ENCODE data around the gene RELN.

Gene RELN

GRCh38 chr7:103525937-103526336, 463.5 kb downstream of the RELN start:
- Histone ChIP-seq H3K36me3 (ENCODE audit: control insufficient read depth in 4 of 4, insufficient read depth in 4 of 4, low read length in 3 of 4) (no peaks in the 10 kb centered on the region), H3K27ac (ENCODE audit: insufficient read depth in 1 of 2, low read depth in 1 of 2, low read length in 2 of 2, poor library complexity in 1 of 2, severe bottlenecking in 2 of 2) (no peak overlapping the region), H3K4me3 (ENCODE audit: control insufficient read depth in 1 of 7, extremely low read depth in 1 of 7, insufficient read depth in 4 of 7, low read depth in 2 of 7, low read length in 6 of 7) (no peak overlapping the region), H3K4me1 (ENCODE audit: control extremely low read depth in 1 of 4, control insufficient read depth in 4 of 4, insufficient read depth in 4 of 4, low read length in 3 of 4) (no peaks in the 10 kb centered on the region), H3K27me3 (replicated peaks in 2 of 5; ENCODE audit: control insufficient read depth in 4 of 5, insufficient read depth in 5 of 5, low read length in 4 of 5) (peaks cover 2 to 8% (median 4%) of the 10 kb centered on the region in 5 experiments), H3K9me3 (ENCODE audit: control extremely low read depth in 1 of 5, control insufficient read depth in 4 of 5, insufficient read depth in 2 of 5, low read depth in 1 of 5, low read length in 4 of 5) (no peaks in the 10 kb centered on the region)
- DNase-seq, result peak in 1 of 3 donors; percentile 2
- CTCF ChIA-PET, result no interaction called here
- 40% methylated on average over 1 of the region's 1 CpG for WGBS (ENCODE audit: insufficient coverage)
- POLR2A ChIA-PET, result no interaction called here

GRCh38 chr7:103524042-103524907, 465.2 kb downstream of the RELN start:
- Histone ChIP-seq H3K4me3 (ENCODE audit: control insufficient read depth in 1 of 7, extremely low read depth in 1 of 7, insufficient read depth in 4 of 7, low read depth in 2 of 7, low read length in 6 of 7) (no peak overlapping the region), H3K36me3 (ENCODE audit: control insufficient read depth in 4 of 4, insufficient read depth in 4 of 4, low read length in 3 of 4) (no peaks in the 10 kb centered on the region), H3K9me3 (ENCODE audit: control extremely low read depth in 1 of 5, control insufficient read depth in 4 of 5, insufficient read depth in 2 of 5, low read depth in 1 of 5, low read length in 4 of 5) (no peaks in the 10 kb centered on the region), H3K27me3 (replicated peaks in 2 of 5; ENCODE audit: control insufficient read depth in 4 of 5, insufficient read depth in 5 of 5, low read length in 4 of 5) (peaks cover 2 to 8% (median 4%) of the 10 kb centered on the region in 5 experiments), H3K27ac (ENCODE audit: insufficient read depth in 1 of 2, low read depth in 1 of 2, low read length in 2 of 2, poor library complexity in 1 of 2, severe bottlenecking in 2 of 2) (no peak overlapping the region), H3K4me1 (ENCODE audit: control extremely low read depth in 1 of 4, control insufficient read depth in 4 of 4, insufficient read depth in 4 of 4, low read length in 3 of 4) (no peaks in the 10 kb centered on the region)
- POLR2A ChIA-PET, result interaction anchor here (0.6 kb wide), 1 partner anchor 128 kb away, joined by 5 read pairs; no protein-coding TSS in a partner anchor
- CTCF ChIA-PET, result interaction anchor here (1.3 kb wide), 1 partner anchor 627 kb away, joined by 3 read pairs; no protein-coding TSS in a partner anchor
- DNase-seq, result peak; percentile 13 to 50 (median 32)
- WGBS (ENCODE audit: insufficient coverage), result 59% methylated on average over 6 of the region's 9 CpGs

- POLR2A ChIA-PET, result no interaction called here
- Histone ChIP-seq H3K4me3 (ENCODE audit: control insufficient read depth in 1 of 7, extremely low read depth in 1 of 7, insufficient read depth in 4 of 7, low read depth in 2 of 7, low read length in 6 of 7) (no peak overlapping the region), H3K27me3 (replicated peaks in 2 of 5; ENCODE audit: control insufficient read depth in 4 of 5, insufficient read depth in 5 of 5, low read length in 4 of 5) (peaks cover 2 to 12% (median 4%) of the 10 kb centered on the region in 5 experiments), H3K36me3 (ENCODE audit: control insufficient read depth in 4 of 4, insufficient read depth in 4 of 4, low read length in 3 of 4) (no peaks in the 10 kb centered on the region), H3K9me3 (ENCODE audit: control extremely low read depth in 1 of 5, control insufficient read depth in 4 of 5, insufficient read depth in 2 of 5, low read depth in 1 of 5, low read length in 4 of 5) (no peaks in the 10 kb centered on the region), H3K4me1 (ENCODE audit: control extremely low read depth in 1 of 4, control insufficient read depth in 4 of 4, insufficient read depth in 4 of 4, low read length in 3 of 4) (no peaks in the 10 kb centered on the region), H3K27ac (ENCODE audit: insufficient read depth in 1 of 2, low read depth in 1 of 2, low read length in 2 of 2, poor library complexity in 1 of 2, severe bottlenecking in 2 of 2) (no peak overlapping the region)
- WGBS (ENCODE audit: insufficient coverage), result 100% methylated on average over 1 of the region's 6 CpGs
- DNase-seq, result no peak
- CTCF ChIA-PET, result no interaction called here
Measured at GRCh38 chr7:103521937-103522336, 467.5 kb downstream of the RELN start.

- Histone ChIP-seq H3K36me3 (ENCODE audit: control insufficient read depth in 4 of 4, insufficient read depth in 4 of 4, low read length in 3 of 4) (no peaks in the 10 kb centered on the region), H3K4me3 (ENCODE audit: control insufficient read depth in 1 of 7, extremely low read depth in 1 of 7, insufficient read depth in 4 of 7, low read depth in 2 of 7, low read length in 6 of 7) (no peak overlapping the region), H3K27ac (ENCODE audit: insufficient read depth in 1 of 2, low read depth in 1 of 2, low read length in 2 of 2, poor library complexity in 1 of 2, severe bottlenecking in 2 of 2) (no peak overlapping the region), H3K4me1 (ENCODE audit: control extremely low read depth in 1 of 4, control insufficient read depth in 4 of 4, insufficient read depth in 4 of 4, low read length in 3 of 4) (no peaks in the 10 kb centered on the region), H3K27me3 (replicated peaks in 2 of 5; ENCODE audit: control insufficient read depth in 4 of 5, insufficient read depth in 5 of 5, low read length in 4 of 5) (peaks cover 0 to 2% (median 0%) of the 10 kb centered on the region in 5 experiments), H3K9me3 (ENCODE audit: control extremely low read depth in 1 of 5, control insufficient read depth in 4 of 5, insufficient read depth in 2 of 5, low read depth in 1 of 5, low read length in 4 of 5) (peaks cover 0 to 2% (median 0%) of the 10 kb centered on the region in 5 experiments)
- no peak for DNase-seq
- ChIA-PET POLR2A (no interaction called here), CTCF (no interaction called here)
- WGBS (ENCODE audit: insufficient coverage), result 99% methylated on average over 13 of the region's 13 CpGs
Measured at GRCh38 chr7:103504505-103505135, 484.8 kb downstream of the RELN start.

- Histone ChIP-seq H3K4me1 (ENCODE audit: control extremely low read depth in 1 of 4, control insufficient read depth in 4 of 4, insufficient read depth in 4 of 4, low read length in 3 of 4) (no peaks in the 10 kb centered on the region), H3K27ac (ENCODE audit: insufficient read depth in 1 of 2, low read depth in 1 of 2, low read length in 2 of 2, poor library complexity in 1 of 2, severe bottlenecking in 2 of 2) (no peak overlapping the region), H3K27me3 (replicated peaks in 2 of 5; ENCODE audit: control insufficient read depth in 4 of 5, insufficient read depth in 5 of 5, low read length in 4 of 5) (peaks cover 0 to 3% (median 1%) of the 10 kb centered on the region in 5 experiments), H3K4me3 (ENCODE audit: control insufficient read depth in 1 of 7, extremely low read depth in 1 of 7, insufficient read depth in 4 of 7, low read depth in 2 of 7, low read length in 6 of 7) (no peak overlapping the region), H3K9me3 (ENCODE audit: control extremely low read depth in 1 of 5, control insufficient read depth in 4 of 5, insufficient read depth in 2 of 5, low read depth in 1 of 5, low read length in 4 of 5) (peaks cover 0 to 2% (median 0%) of the 10 kb centered on the region in 5 experiments), H3K36me3 (ENCODE audit: control insufficient read depth in 4 of 4, insufficient read depth in 4 of 4, low read length in 3 of 4) (no peaks in the 10 kb centered on the region)
- DNase-seq, result no peak
- POLR2A ChIA-PET, result no interaction called here
- CTCF ChIA-PET, result no interaction called here
- WGBS (ENCODE audit: insufficient coverage), result 100% methylated on average over 2 of the region's 4 CpGs
Measured at GRCh38 chr7:103501206-103501605, 488.3 kb downstream of the RELN start.

- DNase-seq, result no peak
- no peaks in the 10 kb centered on the region for H3K4me1 ChIP-seq (ENCODE audit: control extremely low read depth in 1 of 4, control insufficient read depth in 4 of 4, insufficient read depth in 4 of 4, low read length in 3 of 4)
- ChIA-PET CTCF (no interaction called here), POLR2A (no interaction called here)
- H3K27ac ChIP-seq (ENCODE audit: insufficient read depth in 1 of 2, low read depth in 1 of 2, low read length in 2 of 2, poor library complexity in 1 of 2, severe bottlenecking in 2 of 2), result no peak overlapping the region
- H3K27me3 ChIP-seq (replicated peaks in 2 of 5; ENCODE audit: control insufficient read depth in 4 of 5, insufficient read depth in 5 of 5, low read length in 4 of 5), result peaks cover 0 to 3% (median 2%) of the 10 kb centered on the region in 5 experiments
- peaks cover 0 to 2% (median 0%) of the 10 kb centered on the region in 5 experiments for H3K9me3 ChIP-seq (ENCODE audit: control extremely low read depth in 1 of 5, control insufficient read depth in 4 of 5, insufficient read depth in 2 of 5, low read depth in 1 of 5, low read length in 4 of 5)
- WGBS (ENCODE audit: insufficient coverage), result no CpG with 5 or more reads among the region's 1 CpG
- H3K36me3 ChIP-seq (ENCODE audit: control insufficient read depth in 4 of 4, insufficient read depth in 4 of 4, low read length in 3 of 4), result no peaks in the 10 kb centered on the region
- no peak overlapping the region for H3K4me3 ChIP-seq (ENCODE audit: control insufficient read depth in 1 of 7, extremely low read depth in 1 of 7, insufficient read depth in 4 of 7, low read depth in 2 of 7, low read length in 6 of 7)
Measured at GRCh38 chr7:103499976-103500375, 489.5 kb downstream of the RELN start.

- ChIA-PET CTCF (no interaction called here), POLR2A (no interaction called here)
- no peak overlapping the region for H3K4me3 ChIP-seq (ENCODE audit: control insufficient read depth in 1 of 7, extremely low read depth in 1 of 7, insufficient read depth in 4 of 7, low read depth in 2 of 7, low read length in 6 of 7)
Measured at GRCh38 chr7:103487419-103487818, 502.0 kb downstream of the RELN start.

More at GRCh38 chr7:103487419-103487818, 502.0 kb downstream of the RELN start:
- no peaks in the 10 kb centered on the region for H3K9me3 ChIP-seq (ENCODE audit: control extremely low read depth in 1 of 5, control insufficient read depth in 4 of 5, insufficient read depth in 2 of 5, low read depth in 1 of 5, low read length in 4 of 5)
- peaks cover 2 to 9% (median 3%) of the 10 kb centered on the region in 5 experiments for H3K27me3 ChIP-seq (replicated peaks in 2 of 5; ENCODE audit: control insufficient read depth in 4 of 5, insufficient read depth in 5 of 5, low read length in 4 of 5)
- no peaks in the 10 kb centered on the region for H3K4me1 ChIP-seq (ENCODE audit: control extremely low read depth in 1 of 4, control insufficient read depth in 4 of 4, insufficient read depth in 4 of 4, low read length in 3 of 4)
- 100% methylated on average over 2 of the region's 4 CpGs for WGBS (ENCODE audit: insufficient coverage)
- H3K27ac ChIP-seq (ENCODE audit: insufficient read depth in 1 of 2, low read depth in 1 of 2, low read length in 2 of 2, poor library complexity in 1 of 2, severe bottlenecking in 2 of 2), result no peak overlapping the region
- no peaks in the 10 kb centered on the region for H3K36me3 ChIP-seq (ENCODE audit: control insufficient read depth in 4 of 4, insufficient read depth in 4 of 4, low read length in 3 of 4)
- DNase-seq, result no peak
